ENCODE results near the gene ITGB5.
"Not testable (repeated sequence)": the region's sequence is repeated elsewhere in the genome, so short reads cannot be mapped to it uniquely, and the experiment has no call there.

Gene ITGB5

DNA sequence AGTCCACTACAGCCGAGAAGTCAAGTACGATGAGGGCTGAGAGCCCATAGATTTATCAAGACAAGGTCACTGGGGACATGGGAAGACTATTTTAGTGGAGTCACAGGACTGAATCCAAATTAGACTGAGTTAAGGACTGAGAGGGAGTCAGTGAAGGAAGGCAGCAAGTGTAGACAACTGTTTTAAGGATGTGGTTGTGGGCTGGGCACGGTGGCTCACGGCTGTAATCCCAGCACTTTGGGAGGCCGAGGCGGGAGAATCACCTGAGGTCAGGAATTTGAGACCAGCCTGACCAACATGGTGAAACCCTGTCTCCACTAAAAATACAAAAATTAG is 104.8 kb downstream of the ITGB5 start:
- DNase-seq: not testable (repeated sequence)

GRCh38 chr3:124781476-124782376 is 105.4 kb downstream of the ITGB5 start:
- no peak for DNase-seq

DNA sequence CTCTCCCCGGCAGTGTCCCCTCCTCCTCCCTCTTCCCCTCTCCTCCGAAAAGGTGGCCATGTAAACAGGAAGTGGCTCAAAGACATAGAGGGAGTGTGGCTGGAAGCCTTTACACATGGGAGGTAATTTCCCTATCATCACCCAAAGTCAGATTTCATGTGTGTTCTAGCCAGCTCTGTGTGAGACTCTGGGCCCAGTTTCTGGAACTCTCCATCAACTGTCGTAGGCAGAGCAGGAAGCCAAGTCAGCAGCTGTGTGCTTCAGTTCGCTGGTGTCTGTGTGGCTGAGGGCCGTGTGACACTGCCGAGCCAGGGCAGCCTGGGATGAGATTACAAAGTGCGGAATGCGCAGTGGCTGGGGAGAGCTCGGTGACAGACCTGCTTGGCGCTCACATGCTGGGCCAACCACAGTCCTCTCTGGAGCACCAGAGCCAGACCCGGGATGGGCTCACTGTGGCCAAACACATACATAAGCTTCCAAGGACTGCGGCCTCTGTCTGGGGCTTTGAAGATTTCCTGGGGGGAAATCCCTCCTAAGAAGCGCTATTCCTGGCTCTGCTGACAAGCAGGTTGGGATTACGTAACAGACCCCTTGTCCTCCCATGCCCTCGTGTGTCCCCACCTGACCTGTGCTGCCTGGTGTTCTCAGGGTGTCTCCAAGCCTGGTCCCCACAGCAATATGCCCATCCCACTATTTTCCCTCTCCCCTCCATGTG is 106.2 kb downstream of the ITGB5 start:
- no peak for DNase-seq

DNA sequence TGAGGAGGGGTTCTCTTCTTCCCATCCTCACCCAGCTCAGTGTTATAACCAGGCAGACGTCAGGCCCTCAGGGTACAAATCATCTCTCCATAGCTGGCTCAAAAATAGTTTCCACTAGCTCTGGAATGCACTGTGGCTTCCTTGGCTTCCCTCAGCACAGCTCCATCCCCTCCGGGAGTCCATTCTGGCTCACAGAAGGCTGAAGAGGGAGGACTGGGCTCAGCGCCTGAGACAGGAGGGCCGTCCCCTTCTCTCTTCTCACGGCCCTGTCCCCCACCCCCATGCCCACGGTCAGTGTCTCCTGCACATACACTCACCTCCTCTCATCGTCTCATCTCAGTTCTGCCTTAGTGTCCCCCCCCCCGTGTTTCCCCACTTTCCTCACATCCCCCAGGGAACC is 106.8 kb downstream of the ITGB5 start:
- no peak for DNase-seq

DNA sequence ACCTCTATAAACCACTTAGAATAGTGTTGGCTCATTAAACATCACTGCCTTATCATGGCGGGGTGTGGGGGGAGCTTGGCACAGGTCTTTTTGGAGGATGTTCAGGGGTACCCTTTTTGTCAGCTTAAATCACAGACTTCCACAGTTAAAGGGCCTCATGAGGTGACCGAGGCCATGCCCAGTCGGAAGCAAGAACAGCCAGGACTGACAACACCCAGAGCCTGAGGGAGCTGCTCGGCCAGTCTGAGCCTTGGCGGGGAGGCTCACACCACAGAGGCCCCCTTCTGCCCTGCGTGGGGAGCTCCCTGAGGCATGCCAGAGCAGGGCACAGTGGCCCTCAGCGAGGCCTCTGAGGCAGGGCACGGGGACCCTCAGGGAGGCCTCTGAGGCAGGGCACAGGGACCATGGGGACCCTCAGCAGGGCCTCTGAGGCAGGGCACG is 107.4 kb downstream of the ITGB5 start:
- DNase-seq: no peak

GRCh38 chr3:124779116-124779515 is 108.0 kb downstream of the ITGB5 start:
- DNase-seq: no peak

GRCh38 chr3:124777762-124778470 is 109.2 kb downstream of the ITGB5 start:
- DNase-seq: no peak

DNA sequence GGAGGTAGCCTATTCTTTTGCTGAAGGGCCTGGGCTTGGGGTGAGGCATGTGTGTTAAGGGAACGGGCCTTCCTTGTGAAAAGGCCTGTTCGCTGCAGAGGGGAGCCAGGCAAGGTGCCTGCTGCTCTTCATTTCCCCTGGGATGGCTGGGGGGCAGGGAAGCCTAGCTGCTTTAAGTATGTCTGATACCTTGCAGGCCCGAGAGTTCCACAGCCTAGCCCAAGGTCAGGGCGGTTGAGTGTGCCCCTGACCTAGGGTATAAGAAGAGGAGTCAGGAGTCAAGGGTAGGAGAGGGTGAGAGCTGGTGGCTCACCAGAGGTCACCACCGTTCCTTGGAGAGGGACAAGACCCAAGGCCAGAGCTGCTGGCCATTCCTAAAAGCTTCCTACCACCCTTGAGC is 110.3 kb downstream of the ITGB5 start:
- no peak for DNase-seq

DNA sequence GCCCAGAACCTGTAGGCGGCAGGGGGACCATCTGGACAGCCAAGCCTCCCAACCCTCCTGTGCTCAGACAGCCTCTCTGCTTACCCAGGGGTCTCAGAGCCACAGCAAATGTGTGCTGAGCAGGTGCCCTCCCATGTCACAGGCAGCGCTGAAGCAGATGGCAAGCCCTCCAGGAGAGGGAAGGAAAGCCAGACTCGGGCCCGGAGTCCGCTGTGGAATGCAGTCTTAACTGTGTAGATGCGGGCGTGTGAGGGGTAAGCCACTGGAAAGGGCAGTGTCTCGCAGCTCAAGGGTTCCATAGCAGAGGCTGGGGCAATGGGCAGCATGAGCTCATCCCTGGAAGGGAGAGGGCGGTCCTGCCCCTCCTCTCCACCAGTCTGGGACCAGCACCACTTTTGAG is 111.3 kb downstream of the ITGB5 start:
- DNase-seq: no peak

DNA sequence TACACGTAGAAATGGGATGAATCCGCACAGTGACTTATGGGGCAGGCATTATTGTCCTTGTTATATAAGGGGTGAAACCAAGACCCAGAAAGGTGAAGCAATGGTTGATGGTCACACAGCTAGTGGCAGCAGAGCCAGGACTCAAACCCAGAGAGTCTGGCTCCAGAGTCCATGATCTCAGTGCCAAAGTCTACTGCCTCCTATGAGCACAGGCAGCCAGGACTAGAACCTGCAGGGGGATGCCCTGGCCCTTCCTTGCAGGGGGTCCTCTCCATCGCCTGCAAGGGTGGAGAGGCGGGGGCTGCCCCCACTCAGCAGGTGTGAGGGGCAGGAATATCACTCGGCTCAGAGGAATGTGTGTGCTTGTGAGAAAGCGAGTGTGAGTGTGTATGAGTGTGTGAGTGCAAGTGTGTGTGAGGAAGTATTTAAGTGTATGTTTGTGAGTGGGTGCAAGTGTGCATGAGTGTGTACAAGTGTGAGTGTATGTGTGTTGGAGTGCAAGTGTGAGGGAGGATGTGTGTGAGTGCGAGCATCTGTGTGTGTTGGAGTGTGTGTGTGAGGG is 112.2 kb downstream of the ITGB5 start:
- DNase-seq: no peak

GRCh38 chr3:124774327-124774718 is 112.8 kb downstream of the ITGB5 start:
- DNase-seq: no peak

- no peak for DNase-seq
Measured at GRCh38 chr3:124773351-124774326, 113.5 kb downstream of the ITGB5 start.

DNA sequence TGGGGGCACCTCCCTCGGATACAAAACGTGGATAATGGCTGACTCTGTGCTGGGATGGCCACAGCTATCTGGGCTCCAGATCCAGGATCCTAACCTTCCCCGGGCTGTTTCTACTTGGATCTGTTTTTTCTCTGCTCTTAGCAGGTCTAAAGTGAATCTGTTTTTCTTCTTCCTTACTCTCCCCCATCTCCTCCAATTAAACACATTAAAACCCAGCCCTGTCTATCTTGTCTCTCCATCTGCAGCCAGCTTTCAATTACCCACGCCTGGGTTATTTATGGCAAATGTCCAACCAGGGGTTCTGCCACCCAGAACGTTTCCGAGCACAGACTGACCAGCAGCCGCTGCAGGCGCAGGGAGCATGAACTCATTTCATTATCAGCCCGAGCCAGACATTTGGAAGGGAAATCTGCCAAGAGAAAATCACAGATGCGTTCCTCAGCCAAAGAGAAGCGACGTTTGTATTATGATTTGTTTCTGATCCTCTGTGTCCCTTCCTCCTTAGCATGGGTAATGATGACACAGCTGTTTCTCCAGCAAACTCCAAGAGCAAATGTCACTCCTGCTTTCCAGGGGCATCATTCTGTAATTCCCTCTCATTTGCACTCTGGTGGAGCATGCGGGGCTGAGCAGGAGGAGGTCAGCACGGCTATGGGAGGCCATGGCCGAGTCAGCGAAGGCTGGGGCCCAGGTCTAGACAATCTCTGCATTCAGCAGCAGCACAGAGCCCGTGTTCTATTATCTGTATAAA is 114.9 kb downstream of the ITGB5 start:
- no peak for DNase-seq

DNA sequence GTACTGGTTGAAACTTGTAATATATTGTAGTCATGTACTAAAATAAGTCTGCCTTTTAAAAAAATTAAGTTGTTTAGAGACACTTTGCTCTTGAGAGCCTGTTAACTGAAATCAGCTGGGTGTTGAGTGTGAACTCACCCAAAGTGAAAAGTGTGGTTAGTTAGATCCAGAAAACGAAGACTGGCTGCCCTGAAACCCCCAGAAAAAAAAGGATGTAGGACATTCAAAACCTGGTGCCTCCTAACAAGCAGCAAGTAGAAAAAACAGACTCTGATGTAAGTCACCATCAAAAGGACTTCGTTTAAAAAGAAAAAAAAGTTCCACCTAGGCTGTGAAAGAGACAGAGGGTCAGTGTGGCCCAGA is 116.1 kb downstream of the ITGB5 start:
- DNase-seq: no peak

GRCh38 chr3:124770336-124771082 is 116.7 kb downstream of the ITGB5 start:
- no peak for DNase-seq

GRCh38 chr3:124769462-124769861 is 117.7 kb downstream of the ITGB5 start:
- DNase-seq: no peak

GRCh38 chr3:124768812-124769211 is 118.4 kb downstream of the ITGB5 start:
- no peak for DNase-seq

- DNase-seq: no peak
Measured at GRCh38 chr3:124767691-124768090, 119.5 kb downstream of the ITGB5 start.

DNA sequence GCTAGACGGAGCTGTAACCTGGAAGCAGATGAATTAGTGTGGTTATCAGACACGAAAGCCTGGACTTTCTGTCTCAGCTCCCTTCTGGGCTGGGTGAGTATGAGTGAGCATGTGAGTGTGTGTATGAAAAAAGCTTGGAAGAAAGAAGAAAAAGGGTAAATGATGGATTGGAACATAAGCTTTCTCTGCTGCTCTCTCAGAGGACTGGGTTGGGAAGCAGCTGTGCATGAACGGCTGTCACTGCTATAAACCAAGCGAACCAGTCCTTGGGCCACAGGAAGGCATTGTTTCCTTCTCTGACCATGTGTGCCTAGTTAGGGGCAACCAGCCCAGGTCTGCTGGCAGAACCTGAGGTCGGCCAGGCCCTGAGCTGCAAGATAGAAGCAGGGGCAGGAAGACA is 119.9 kb downstream of the ITGB5 start:
- DNase-seq: no peak
